GM19351 (cell line): ENCODE results near the gene FBXO36.
"Not testable (repeated sequence)": the region's sequence is repeated elsewhere in the genome, so short reads cannot be mapped to it uniquely, and the experiment has no call there.

ENCODE experiments used
- ATAC-seq: cut with Tn5 transposase; IDR thresholded peaks from one replicate; pipeline ENCODE4 v1.9.1; 2021; ENCODE audit warnings: mild to moderate bottlenecking, moderate library complexity; ENCODE audit not compliant: unreplicated experiment

FBXO36 gene

GRCh38 chr2:229922449-229923386, at the start of gene FBXO36:
TSS of gene FBXO36 (plus strand) at chr2:229922503. CDS start at chr2:229922514, 11 bp downstream.
- peak; percentile 62 for ATAC-seq

- peak; percentile 60 for ATAC-seq
Measured at GRCh38 chr2:229873123-229873581, 49.2 kb upstream of the FBXO36 start.

GRCh38 chr2:229874647-229875046, 47.7 kb upstream of the FBXO36 start:
- ATAC-seq, result no peak

GRCh38 chr2:229875549-229875948, 46.8 kb upstream of the FBXO36 start:
- no peak for ATAC-seq

- ATAC-seq, result no peak
Measured at GRCh38 chr2:229879191-229879950, 42.9 kb upstream of the FBXO36 start.

GRCh38 chr2:229880892-229881586, 41.3 kb upstream of the FBXO36 start:
- ATAC-seq, result no peak

- no peak for ATAC-seq
Measured at GRCh38 chr2:229882583-229882982, 39.7 kb upstream of the FBXO36 start.

GRCh38 chr2:229884775-229885699, 37.3 kb upstream of the FBXO36 start:
- ATAC-seq, result peak; percentile 81

GRCh38 chr2:229887441-229887840, 34.9 kb upstream of the FBXO36 start:
- no peak for ATAC-seq

GRCh38 chr2:229888031-229888430, 34.3 kb upstream of the FBXO36 start:
- ATAC-seq, result no peak

- ATAC-seq, result no peak
Measured at GRCh38 chr2:229889023-229889422, 33.3 kb upstream of the FBXO36 start.

- ATAC-seq, result no peak
Measured at GRCh38 chr2:229896857-229897256, 25.4 kb upstream of the FBXO36 start.

GRCh38 chr2:229899604-229900003, 22.7 kb upstream of the FBXO36 start:
- no peak for ATAC-seq

- ATAC-seq, result peak; percentile 58
Measured at GRCh38 chr2:229900012-229900411, 22.3 kb upstream of the FBXO36 start.

GRCh38 chr2:229900514-229900913, 21.8 kb upstream of the FBXO36 start:
- not testable (repeated sequence) for ATAC-seq

- no peak for ATAC-seq
Measured at GRCh38 chr2:229901819-229902218, 20.5 kb upstream of the FBXO36 start.

- no peak for ATAC-seq
Measured at GRCh38 chr2:229903037-229903436, 19.3 kb upstream of the FBXO36 start.

GRCh38 chr2:229905601-229906000, 16.7 kb upstream of the FBXO36 start:
- ATAC-seq, result no peak

GRCh38 chr2:229909090-229909489, 13.2 kb upstream of the FBXO36 start:
- ATAC-seq, result no peak
